ENCODE data around the gene KIF5C.

KIF5C gene

GRCh38 chr2:148888003-148888501 is 13.0 kb downstream of the KIF5C start:
- DNase-seq: no peak

GRCh38 chr2:148888986-148889385 is 14.0 kb downstream of the KIF5C start:
- DNase-seq: no peak

- DNase-seq: no peak
Measured at GRCh38 chr2:148893906-148894305, 18.9 kb downstream of the KIF5C start.

- no peak for DNase-seq
Measured at GRCh38 chr2:148896136-148896535, 21.1 kb downstream of the KIF5C start.

DNA sequence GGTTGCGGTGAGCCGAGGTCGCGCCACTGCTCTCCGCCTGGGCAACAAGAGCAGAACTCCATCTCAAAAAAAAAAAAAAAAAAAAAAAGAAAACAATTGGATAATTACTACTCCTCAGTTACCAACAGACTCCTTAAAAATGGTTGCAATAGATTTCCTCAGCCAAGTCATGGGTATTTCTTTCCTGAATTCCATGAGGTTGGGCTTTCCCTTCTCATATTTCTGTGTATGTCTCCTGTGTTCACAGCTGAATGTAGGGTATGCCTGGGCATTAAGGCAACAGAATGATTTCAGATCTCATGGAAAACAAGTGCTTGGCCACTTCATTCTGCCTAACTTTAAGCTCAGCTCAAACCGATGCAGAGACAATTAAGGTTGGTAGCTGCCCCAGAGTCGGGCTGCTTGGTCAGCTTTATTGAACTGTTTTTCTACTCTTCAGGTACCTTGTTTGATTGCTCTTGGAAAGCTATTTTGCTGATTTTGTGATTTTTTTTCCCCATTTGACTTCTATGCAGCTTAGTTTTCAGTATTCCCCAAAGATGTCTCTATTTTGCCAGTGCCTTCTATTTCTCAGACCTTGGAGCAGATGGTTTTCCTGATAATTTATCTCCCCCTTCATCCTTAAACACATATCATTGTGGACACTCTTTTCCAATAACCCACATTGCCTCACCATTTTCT is 24.8 kb downstream of the KIF5C start:
- no peak for DNase-seq

DNA sequence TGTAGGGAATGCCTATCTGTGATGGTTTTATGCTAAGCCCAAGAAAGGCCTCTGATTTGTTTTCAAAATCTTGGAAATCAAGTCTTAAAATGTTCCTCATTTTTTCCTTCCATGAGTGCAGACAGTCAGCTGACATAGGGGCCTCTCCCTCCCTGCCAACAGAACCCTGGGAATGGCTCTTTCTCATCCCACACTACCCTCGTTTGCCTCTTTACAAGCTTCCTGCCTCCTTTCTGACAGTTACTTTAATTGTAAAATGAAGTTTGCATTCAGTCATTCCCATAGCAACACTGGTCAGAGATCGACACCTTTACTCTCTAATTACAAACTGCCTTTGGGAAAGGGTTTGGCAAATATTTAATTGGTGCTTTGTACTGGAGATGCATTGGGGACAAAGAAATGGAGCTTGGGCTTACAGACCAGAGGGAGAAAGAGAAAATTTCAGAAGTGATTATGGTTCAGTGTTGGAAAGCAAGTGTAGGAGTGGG is 25.4 kb downstream of the KIF5C start:
- no peak for DNase-seq

DNA sequence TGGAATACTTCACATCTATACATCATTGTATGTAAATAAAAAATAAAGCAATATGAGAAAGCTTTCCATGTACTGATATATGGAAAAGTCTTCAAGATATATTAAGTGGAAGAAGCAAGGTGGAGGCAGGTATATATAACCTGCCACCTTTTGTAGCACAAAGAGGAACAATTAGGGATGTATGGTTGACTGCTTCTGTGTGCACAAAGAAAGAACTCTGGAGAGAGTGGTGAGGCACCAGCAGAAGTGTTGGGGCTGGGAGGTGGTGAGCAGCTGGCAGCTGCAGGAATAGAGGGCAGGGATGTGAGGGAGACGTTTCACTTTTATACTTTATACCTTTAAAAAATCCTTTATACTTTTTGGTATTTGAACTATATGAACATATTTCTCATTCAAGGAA is 26.1 kb downstream of the KIF5C start:
- no peak for DNase-seq

- no peak for DNase-seq
Measured at GRCh38 chr2:148902798-148903197, 27.8 kb downstream of the KIF5C start.

- DNase-seq: no peak
Measured at GRCh38 chr2:148903294-148903693, 28.3 kb downstream of the KIF5C start.

GRCh38 chr2:148903979-148904378 is 29.0 kb downstream of the KIF5C start:
- no peak for DNase-seq

DNA sequence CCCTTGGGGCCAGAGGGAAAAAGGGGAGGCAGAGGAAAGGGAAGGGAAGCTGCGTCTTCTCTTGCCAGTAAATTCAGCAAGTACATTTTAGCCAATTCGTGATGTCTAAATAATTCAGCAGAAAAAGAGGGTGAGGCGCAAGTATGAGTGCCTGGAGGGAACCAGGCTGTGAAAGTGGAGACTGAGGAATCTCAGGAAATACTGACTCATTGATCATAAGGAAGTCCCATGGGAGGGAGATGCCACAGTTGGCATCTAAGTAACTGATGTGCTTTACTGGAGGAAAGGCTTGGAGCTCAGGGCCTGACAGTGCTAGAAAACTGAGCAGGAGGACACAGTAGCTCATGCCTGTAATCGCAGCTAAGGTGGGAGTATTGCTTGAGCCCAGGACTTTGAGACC is 31.1 kb downstream of the KIF5C start:
- no peak for DNase-seq

GRCh38 chr2:148907085-148907785 is 32.2 kb downstream of the KIF5C start:
- no peak for DNase-seq

DNA sequence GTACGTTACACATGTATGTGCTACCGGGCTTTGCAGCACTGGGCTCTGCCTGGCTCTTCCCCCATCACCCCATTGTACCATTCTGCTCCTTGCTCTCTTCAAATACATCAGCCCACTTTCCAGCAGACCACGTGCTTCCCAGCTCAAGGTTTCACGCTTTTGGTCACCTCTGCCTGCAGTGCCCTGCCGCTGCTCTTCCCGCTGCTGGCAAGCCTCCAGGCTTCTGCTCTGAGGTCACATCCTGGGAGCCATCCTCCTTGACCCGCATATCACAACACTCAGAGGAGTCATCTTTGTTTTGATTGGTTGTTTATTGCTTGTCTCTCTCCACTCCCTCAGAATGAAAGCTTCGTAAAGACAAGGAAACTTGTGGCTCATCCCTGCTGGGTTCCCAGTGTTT is 34.1 kb downstream of the KIF5C start:
- no peak for DNase-seq

- DNase-seq: no peak
Measured at GRCh38 chr2:148913061-148913460, 38.0 kb downstream of the KIF5C start.

DNA sequence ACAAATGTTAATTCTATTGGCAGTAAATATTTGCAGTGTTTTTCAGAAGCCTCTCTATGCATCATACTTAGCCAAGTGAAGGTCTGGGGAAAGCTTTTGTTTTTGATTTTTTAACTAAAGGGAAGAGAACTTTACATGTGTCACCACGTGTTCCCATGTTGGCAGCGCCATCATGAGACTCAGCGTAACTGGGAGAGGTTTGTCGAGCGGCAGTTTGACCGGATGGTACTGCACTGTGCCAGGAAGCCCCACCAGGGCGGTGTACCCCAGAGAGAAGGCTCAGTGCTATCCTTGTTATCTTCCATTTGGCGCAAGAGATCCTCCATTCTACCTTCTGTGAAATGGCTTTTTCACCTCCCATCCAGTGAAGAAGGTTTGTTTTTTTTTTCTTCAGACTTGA is 38.5 kb downstream of the KIF5C start:
- no peak for DNase-seq

GRCh38 chr2:148914463-148914862 is 39.4 kb downstream of the KIF5C start:
- DNase-seq: no peak

DNA sequence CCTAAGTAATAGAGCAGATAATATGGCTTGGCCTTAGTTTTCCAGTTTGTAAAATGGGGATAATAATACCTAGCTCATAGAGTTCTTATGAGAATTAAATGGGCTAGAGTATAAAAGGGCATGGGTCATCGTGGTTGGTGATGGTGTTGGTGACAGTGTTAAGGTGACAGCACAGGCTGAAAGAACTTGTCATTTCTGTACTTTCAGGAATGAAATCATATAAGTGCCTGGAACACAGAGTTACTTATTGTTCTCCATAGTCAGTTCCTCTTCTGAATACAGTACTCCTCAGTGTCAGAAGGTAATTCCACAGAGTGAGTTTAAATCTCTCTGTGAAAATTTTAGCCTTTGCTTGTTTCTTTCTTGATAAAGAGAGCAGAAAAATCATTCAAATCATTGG is 42.4 kb downstream of the KIF5C start:
- no peak for DNase-seq

GRCh38 chr2:148918554-148918953 is 43.5 kb downstream of the KIF5C start:
- no peak for DNase-seq

- no peak for DNase-seq
Measured at GRCh38 chr2:148920559-148920958, 45.5 kb downstream of the KIF5C start.

DNA sequence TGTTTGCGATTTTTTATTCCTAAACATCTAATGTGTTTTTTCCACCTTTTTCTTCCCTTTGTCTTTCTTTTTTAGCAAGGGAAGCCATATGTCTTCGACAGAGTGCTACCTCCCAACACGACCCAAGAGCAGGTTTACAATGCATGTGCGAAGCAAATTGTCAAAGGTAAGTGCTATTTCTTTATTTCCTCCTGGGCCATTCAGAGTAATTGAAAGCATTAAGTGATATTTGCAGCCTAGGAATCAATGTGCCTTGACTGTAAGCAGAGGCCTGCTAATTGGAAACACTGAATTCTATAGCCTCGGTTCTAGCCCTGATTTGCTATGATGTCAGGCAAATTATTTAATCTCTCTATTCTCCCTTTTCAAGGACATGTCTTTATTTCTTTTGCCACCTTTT is 47.0 kb downstream of the KIF5C start:
- no peak for DNase-seq

- DNase-seq: no peak
Measured at GRCh38 chr2:148922776-148923475, 47.9 kb downstream of the KIF5C start.

DNA sequence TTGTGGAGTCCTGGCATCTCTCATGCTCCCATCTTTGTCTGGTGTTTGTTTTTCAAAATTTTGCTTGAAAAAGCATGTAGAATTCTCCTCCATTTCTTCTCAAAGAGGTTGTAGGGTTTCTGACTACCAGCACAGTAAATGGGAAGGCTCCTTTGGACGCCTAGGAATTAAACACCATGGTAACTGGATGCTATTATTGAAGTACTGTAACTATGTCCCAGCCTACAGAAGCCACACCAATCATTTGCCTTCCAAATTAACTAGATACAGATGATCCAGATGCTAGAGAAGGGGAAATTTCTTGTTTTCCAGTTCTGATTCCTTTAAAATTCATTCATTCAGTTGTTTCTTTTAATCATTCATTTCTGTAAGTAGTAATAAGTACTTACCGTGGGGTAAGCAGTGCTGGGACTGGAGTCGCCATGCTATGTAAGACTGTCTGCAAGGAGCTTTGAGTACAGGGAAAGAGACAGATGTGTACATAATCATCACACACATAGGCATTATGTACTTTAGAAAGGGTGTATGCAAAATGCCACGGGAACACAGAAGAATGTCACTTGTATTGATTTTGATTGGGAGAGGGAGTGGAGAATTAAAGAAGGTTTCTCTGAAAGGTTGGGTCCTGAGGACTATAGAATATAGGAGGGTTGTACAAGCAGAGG is 49.6 kb downstream of the KIF5C start:
- no peak for DNase-seq

DNA sequence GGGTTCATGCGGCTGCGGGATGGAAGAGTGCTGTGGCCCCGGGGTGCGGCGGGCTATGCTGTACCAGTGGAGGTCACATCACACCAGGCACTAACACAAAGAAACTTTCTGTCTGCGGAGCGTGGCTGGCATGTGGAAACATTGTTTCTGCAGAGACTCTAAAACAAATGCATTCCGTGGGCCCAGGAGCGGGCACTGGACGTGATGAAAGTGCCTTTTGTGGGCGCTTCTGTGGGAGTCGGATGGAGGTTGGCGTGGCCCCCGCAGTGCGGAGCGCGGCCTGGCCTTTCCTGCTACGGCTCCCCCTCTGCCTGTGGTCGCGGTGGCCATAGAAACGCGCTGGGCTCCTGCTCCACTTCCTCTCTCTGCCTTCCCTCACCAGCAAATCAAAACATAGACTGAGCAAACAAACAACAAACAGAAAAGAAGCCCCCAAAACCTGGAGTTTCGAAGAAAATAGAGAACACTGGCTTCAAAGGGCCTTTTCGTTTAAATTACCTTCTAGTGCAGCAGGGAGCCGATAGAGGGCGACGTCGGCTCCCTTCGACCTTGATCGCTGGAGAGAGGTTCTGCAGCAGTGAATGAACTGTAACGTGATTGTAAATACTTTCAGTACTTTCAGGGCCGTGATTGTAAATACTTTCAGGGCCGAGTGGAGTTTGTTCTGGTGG is 51.4 kb downstream of the KIF5C start:
- no peak for DNase-seq
